HepG2 (cell line): ENCODE results near the gene TRMT1. TPM values are rescaled to one million over a fixed set of nuclear protein-coding genes. Genes with fewer than 3 reads are reported as not detected.
A peak's percentile ranks its signal among the peaks of the same experiment; 100 is the strongest.

Experiments used
- EEA1 ChIP-seq: sonication (generic); formaldehyde crosslinking; IDR thresholded peaks from 2 replicates; pipeline ENCODE4 v1.5.1; 2020; ENCODE audit warnings: mild to moderate bottlenecking, missing genetic modification reagents, borderline replicate concordance
- FOSL1 ChIP-seq: sonication (generic); formaldehyde crosslinking; IDR thresholded peaks from 2 replicates; pipeline ENCODE4 v1.9.0; 2021; ENCODE audit warnings: missing genetic modification reagents, borderline replicate concordance
- GTF2F1 ChIP-seq: fragments of 150-350 bp; IDR thresholded peaks from 2 replicates; pipeline ENCODE4 v1.6.1; 2014; ENCODE audit warnings: low read length
- KDM4B ChIP-seq: sonication (generic); formaldehyde crosslinking; IDR thresholded peaks from 2 replicates; pipeline ENCODE4 v1.4.0; 2020; ENCODE audit warnings: missing genetic modification reagents
- LCORL ChIP-seq, 2 experiments: fragments of 450-650 bp in 1 of 2; sonication (generic) in 1 of 2; formaldehyde crosslinking in 1 of 2; IDR thresholded peaks; 2 replicates each; pipeline versions ENCODE4 v1.5.0 to v1.6.1; 2017 to 2020; ENCODE audit warnings: antibody characterized with exemption in 1 of 2, missing genetic modification reagents in 1 of 2
- MXD4 ChIP-seq: IDR thresholded peaks from 2 replicates; pipeline ENCODE4 v1.6.1; 2016; ENCODE audit warnings: mild to moderate bottlenecking, missing biosample characterization, missing genetic modification reagents
- MXI1 ChIP-seq: IDR thresholded peaks from 3 replicates; pipeline ENCODE4 v1.6.1; 2012; ENCODE audit warnings: low read depth, low read length, inconsistent platforms, borderline replicate concordance
- SMARCE1 ChIP-seq: fragments of 450-650 bp; IDR thresholded peaks from 2 replicates; pipeline ENCODE4 v1.6.1; 2017; ENCODE audit warnings: borderline replicate concordance
- SNAPC2 ChIP-seq: sonication (generic); formaldehyde crosslinking; IDR thresholded peaks from 2 replicates; pipeline ENCODE4 v1.8.1; 2022; ENCODE audit warnings: mild to moderate bottlenecking, missing genetic modification reagents
- ZFP36L2 ChIP-seq: sonication (generic); formaldehyde crosslinking; IDR thresholded peaks from 2 replicates; pipeline ENCODE4 v1.4.0; 2020; ENCODE audit warnings: missing genetic modification reagents
- ZFYVE20 ChIP-seq: sonication (generic); formaldehyde crosslinking; IDR thresholded peaks from 2 replicates; pipeline ENCODE4 v1.8.0; 2023; ENCODE audit warnings: low read depth, mild to moderate bottlenecking, moderate library complexity, missing genetic modification reagents, borderline replicate concordance
- ZNF274 ChIP-seq: sonication (generic); formaldehyde crosslinking; IDR thresholded peaks from 2 replicates; pipeline ENCODE4 v1.5.1; 2020; ENCODE audit warnings: mild to moderate bottlenecking, missing genetic modification reagents
- ZNF629 ChIP-seq: sonication (generic); formaldehyde crosslinking; conservative IDR thresholded peaks from 2 replicates; pipeline ENCODE4 v1.5.0; 2020; ENCODE audit warnings: missing genetic modification reagents
- polyA plus RNA-seq, 8 experiments: library from polyadenylated mRNA; depleted of rRNA in 3 of 8; stranded (reverse) in 7 of 8; unstranded in 1 of 8; fragments of >200 nt; fragmentation: Illumina TruSeq in 4 of 8; extraction: Trizol in 4 of 8; gene quantifications; 2 replicates each; pipeline versions ENCODE4 v1.2.1 to v1.2.3, GENCODE V29; 2011 to 2016; ENCODE audit warnings: low read depth in 4 of 8, missing spikeins in 1 of 8, mixed read lengths in 1 of 8; ENCODE audit not compliant: insufficient read depth in 1 of 8
- total RNA-seq, 5 experiments: library from RNA; depleted of rRNA; stranded (reverse); fragments of >200 nt; fragmentation: Illumina TruSeq; extraction: Trizol; gene quantifications; 2 replicates each; pipeline ENCODE4 v1.2.3, GENCODE V29; 2016; ENCODE audit warnings: low read depth in 1 of 5
- TF ChIP-seq, protein P1 (sequence below): sonication (generic); formaldehyde crosslinking; IDR thresholded peaks from 2 replicates; pipeline ENCODE4 v1.9.0; 2021; ENCODE audit warnings: missing genetic modification reagents, mild to moderate bottlenecking, borderline replicate concordance
- TF ChIP-seq, protein P2 (sequence below): sonication (generic); formaldehyde crosslinking; IDR thresholded peaks from 2 replicates; pipeline ENCODE4 v1.5.1; 2020; ENCODE audit warnings: missing genetic modification reagents, mild to moderate bottlenecking, borderline replicate concordance
- TF ChIP-seq, protein P3 (sequence below): sonication (generic); formaldehyde crosslinking; IDR thresholded peaks from 2 replicates; pipeline ENCODE4 v1.4.0; 2020; ENCODE audit warnings: mild to moderate bottlenecking, missing genetic modification reagents
- TF ChIP-seq, protein P4 (sequence below): sonication (generic); formaldehyde crosslinking; IDR thresholded peaks from 2 replicates; pipeline ENCODE4 v1.5.0; 2020; ENCODE audit warnings: missing genetic modification reagents
- TF ChIP-seq, protein P5 (sequence below): sonication (generic); formaldehyde crosslinking; IDR thresholded peaks from 2 replicates; pipeline ENCODE4 v1.4.0; 2020; ENCODE audit warnings: missing genetic modification reagents

The TRMT1 gene
- total and polyA plus RNA-seq, 2 of the 13 experiments (the other 11 are each of a cell fraction or from before 2014, with no cell fraction given): 35.5 to 44.1 TPM

DNA sequence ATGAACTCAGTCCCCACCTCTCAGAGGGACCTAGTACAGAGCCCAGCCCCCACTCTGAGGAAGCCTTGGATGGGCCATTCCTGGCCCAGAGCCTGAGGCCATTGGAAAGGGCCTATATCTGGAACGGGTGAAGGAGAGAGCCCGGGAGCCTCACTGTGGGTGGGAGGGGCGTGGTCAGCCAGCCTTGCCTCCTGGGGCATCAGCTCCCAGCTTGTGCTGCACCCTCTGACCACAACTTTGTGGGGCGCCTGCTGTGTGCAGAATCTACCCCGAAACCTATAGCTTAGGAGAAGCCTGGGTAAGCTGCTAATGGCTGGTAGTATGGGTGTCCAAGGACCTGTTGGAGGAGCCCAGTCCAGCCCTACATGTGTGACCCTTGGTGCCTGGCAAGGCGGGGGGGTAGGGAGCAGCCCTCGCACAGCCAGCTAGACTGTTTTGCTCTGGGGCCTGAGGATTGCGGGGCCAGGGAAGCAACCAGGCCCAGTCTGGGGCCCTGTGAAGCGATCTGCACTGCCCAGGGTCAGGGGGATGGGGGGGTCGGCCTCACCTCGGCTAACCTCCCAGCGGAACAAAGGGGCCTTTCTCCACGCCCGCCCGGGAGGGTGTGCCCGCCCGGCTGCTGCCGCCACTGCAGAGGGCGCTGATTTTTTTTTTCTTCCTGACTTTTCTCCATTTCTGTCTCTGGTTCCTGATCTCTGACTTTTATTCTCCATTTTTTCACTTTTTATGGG is 56.1 kb downstream of the TRMT1 start (continued):
- TF ChIP-seq ZNF629 (CRISPR knock-in tag) (no peak), EEA1 (no peak), KDM4B (CRISPR knock-in tag) (no peak), ZNF274 (CRISPR knock-in tag) (no peak), FOSL1 (CRISPR knock-in tag) (no peak), GTF2F1 (no peak), SNAPC2 (no peak), ZFYVE20 (CRISPR knock-in tag) (no peak), ZFP36L2 (CRISPR knock-in tag) (no peak), LCORL (IDR thresholded peaks at IDR 0.05) (no peak), LCORL (CRISPR knock-in tag; IDR thresholded peaks at IDR 0.05) (peak; percentile 90), SMARCE1 (no peak), MXI1 (no peak; the same call in 2 of the 3 replicates), MXD4 (CRISPR knock-in tag) (peak; percentile 7; the same call in 1 of the 2 replicates)
- TF ChIP-seq, protein P1, sequence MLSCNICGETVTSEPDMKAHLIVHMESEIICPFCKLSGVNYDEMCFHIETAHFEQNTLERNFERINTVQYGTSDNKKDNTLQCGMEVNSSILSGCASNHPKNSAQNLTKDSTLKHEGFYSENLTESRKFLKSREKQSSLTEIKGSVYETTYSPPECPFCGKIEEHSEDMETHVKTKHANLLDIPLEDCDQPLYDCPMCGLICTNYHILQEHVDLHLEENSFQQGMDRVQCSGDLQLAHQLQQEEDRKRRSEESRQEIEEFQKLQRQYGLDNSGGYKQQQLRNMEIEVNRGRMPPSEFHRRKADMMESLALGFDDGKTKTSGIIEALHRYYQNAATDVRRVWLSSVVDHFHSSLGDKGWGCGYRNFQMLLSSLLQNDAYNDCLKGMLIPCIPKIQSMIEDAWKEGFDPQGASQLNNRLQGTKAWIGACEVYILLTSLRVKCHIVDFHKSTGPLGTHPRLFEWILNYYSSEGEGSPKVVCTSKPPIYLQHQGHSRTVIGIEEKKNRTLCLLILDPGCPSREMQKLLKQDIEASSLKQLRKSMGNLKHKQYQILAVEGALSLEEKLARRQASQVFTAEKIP (CRISPR knock-in tag): no peak
- TF ChIP-seq, protein P2, sequence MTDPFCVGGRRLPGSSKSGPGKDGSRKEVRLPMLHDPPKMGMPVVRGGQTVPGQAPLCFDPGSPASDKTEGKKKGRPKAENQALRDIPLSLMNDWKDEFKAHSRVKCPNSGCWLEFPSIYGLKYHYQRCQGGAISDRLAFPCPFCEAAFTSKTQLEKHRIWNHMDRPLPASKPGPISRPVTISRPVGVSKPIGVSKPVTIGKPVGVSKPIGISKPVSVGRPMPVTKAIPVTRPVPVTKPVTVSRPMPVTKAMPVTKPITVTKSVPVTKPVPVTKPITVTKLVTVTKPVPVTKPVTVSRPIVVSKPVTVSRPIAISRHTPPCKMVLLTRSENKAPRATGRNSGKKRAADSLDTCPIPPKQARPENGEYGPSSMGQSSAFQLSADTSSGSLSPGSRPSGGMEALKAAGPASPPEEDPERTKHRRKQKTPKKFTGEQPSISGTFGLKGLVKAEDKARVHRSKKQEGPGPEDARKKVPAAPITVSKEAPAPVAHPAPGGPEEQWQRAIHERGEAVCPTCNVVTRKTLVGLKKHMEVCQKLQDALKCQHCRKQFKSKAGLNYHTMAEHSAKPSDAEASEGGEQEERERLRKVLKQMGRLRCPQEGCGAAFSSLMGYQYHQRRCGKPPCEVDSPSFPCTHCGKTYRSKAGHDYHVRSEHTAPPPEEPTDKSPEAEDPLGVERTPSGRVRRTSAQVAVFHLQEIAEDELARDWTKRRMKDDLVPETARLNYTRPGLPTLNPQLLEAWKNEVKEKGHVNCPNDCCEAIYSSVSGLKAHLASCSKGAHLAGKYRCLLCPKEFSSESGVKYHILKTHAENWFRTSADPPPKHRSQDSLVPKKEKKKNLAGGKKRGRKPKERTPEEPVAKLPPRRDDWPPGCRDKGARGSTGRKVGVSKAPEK (CRISPR knock-in tag): no peak
- TF ChIP-seq, protein P3, sequence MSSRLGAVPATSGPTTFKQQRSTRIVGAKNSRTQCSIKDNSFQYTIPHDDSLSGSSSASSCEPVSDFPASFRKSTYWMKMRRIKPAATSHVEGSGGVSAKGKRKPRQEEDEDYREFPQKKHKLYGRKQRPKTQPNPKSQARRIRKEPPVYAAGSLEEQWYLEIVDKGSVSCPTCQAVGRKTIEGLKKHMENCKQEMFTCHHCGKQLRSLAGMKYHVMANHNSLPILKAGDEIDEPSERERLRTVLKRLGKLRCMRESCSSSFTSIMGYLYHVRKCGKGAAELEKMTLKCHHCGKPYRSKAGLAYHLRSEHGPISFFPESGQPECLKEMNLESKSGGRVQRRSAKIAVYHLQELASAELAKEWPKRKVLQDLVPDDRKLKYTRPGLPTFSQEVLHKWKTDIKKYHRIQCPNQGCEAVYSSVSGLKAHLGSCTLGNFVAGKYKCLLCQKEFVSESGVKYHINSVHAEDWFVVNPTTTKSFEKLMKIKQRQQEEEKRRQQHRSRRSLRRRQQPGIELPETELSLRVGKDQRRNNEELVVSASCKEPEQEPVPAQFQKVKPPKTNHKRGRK (CRISPR knock-in tag): no peak
- TF ChIP-seq, protein P4, sequence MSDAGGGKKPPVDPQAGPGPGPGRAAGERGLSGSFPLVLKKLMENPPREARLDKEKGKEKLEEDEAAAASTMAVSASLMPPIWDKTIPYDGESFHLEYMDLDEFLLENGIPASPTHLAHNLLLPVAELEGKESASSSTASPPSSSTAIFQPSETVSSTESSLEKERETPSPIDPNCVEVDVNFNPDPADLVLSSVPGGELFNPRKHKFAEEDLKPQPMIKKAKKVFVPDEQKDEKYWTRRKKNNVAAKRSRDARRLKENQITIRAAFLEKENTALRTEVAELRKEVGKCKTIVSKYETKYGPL: no peak
- TF ChIP-seq, protein P5, sequence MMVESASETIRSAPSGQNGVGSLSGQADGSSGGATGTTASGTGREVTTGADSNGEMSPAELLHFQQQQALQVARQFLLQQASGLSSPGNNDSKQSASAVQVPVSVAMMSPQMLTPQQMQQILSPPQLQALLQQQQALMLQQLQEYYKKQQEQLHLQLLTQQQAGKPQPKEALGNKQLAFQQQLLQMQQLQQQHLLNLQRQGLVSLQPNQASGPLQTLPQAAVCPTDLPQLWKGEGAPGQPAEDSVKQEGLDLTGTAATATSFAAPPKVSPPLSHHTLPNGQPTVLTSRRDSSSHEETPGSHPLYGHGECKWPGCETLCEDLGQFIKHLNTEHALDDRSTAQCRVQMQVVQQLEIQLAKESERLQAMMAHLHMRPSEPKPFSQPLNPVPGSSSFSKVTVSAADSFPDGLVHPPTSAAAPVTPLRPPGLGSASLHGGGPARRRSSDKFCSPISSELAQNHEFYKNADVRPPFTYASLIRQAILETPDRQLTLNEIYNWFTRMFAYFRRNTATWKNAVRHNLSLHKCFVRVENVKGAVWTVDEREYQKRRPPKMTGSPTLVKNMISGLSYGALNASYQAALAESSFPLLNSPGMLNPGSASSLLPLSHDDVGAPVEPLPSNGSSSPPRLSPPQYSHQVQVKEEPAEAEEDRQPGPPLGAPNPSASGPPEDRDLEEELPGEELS (CRISPR knock-in tag): peak; percentile 63
